Activated CD4-positive, alpha-beta T cell treated with anti-CD3 and anti-CD28 coated beads, Interleukin-2, amount 50 U/mL, for 48 hours (primary cell): Measurements from ENCODE around the gene C10orf90.
"Not testable (repeated sequence)": the region's sequence is repeated elsewhere in the genome, so short reads cannot be mapped to it uniquely, and the experiment has no call there.

ENCODE experiments used
- DNase-seq, 2 experiments: peaks; one replicate each; pipeline ENCODE4 v3.0.0-alpha.2; 2020

The C10orf90 gene

DNA sequence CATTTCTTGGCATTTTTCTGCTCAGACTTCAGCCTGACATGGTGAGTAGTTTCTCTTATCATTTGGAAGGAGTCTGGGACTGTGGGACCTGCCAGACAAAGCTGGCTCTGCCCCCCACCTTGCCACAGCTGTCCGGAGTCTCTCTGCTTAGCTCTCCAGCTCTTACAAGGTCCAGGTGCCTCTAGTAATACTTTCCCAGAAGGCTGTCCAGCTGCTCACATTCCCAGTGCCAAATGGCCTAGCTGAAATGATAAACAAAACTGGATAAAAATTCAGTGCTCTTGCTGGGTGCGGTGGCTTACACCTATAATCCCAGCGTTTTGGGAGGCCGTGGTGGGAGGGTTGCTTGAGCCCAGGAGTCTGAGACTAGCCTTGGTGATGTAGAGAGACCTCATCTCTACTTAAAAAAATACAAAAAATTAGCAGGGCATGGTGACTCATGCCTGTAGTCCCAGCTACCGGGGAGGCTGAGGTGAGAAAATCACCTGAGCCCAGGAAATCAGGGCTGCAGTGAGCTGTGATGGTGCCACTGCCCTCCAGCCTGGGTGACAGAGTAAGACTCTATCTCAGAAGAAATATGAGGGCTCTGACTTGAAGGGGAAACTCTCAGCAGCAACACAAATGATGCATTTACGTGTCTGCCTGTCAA is 86.8 kb downstream of the C10orf90 start:
- DNase-seq: no peak

DNA sequence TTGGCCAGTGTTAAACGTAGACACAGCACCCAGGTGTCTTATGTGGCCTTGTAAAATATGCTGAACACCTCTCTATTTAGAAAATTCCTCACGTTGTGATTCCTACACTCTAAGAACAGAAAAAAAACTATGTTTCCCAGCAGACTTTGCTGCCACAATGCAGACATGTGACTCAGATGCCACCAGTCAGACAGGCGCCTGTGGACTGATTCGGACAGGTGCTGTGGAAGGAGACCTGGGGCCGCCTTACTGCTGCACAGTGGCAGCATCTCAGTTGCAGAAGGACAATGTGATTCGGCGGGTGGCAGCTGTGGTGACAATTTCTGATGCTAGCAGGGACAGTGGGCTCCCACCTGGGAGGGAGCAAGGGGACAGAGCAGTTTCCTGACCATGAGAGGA is 88.8 kb downstream of the C10orf90 start:
- DNase-seq: no peak

DNA sequence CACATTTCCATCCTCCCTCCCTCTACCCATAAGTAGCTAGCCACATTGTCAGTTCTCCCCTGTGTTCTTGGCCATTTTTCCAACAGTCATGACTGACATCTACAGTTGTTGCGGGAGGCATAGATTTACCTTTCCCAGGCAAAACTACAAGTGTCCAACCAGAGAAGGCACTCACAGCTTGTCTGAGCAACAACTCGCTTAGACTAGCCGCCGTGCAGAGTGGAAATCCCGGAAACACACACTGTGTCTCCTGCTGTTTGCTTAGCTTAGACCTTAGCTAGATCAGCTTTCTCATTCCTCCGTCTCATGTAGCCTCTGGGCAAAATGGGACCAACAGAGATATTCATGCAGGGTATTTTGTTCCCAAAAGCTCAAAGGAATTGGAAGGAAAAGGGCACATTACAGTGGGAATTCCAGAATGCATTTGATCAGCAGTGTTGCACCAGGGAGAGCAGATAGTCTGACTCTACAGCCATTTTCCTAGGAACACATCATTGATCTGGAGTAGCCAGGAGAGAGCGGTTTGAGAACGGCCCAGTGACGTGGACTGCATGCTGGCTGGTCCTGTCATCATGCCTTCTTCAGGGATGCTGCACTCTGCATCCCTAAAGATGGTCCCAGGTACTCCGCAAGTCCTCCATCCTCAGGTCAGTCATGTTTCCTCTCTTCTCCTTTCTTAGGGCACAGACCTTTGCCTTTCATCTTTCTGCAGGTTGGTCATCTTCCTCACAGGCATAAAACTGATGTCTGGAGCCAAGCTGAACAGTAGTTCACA is 89.4 kb downstream of the C10orf90 start:
- DNase-seq: no peak

DNA sequence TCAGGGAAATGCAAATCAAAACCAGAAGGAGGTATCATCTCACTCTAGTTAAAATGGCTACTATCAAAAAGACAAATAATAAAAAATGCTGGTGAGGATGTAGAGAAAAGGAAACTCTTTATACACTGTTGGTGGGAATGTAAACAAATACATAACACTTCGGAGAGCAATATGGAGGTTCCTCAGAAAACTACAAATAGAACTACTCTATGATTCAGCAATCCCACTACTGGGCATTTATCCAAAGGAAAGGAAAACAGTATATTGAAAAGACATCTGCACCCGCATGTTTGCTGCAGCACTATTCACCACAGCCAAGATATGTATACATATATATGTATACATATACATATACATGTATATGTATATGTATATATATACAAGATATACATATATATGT is 94.2 kb downstream of the C10orf90 start:
- no peak for DNase-seq

DNA sequence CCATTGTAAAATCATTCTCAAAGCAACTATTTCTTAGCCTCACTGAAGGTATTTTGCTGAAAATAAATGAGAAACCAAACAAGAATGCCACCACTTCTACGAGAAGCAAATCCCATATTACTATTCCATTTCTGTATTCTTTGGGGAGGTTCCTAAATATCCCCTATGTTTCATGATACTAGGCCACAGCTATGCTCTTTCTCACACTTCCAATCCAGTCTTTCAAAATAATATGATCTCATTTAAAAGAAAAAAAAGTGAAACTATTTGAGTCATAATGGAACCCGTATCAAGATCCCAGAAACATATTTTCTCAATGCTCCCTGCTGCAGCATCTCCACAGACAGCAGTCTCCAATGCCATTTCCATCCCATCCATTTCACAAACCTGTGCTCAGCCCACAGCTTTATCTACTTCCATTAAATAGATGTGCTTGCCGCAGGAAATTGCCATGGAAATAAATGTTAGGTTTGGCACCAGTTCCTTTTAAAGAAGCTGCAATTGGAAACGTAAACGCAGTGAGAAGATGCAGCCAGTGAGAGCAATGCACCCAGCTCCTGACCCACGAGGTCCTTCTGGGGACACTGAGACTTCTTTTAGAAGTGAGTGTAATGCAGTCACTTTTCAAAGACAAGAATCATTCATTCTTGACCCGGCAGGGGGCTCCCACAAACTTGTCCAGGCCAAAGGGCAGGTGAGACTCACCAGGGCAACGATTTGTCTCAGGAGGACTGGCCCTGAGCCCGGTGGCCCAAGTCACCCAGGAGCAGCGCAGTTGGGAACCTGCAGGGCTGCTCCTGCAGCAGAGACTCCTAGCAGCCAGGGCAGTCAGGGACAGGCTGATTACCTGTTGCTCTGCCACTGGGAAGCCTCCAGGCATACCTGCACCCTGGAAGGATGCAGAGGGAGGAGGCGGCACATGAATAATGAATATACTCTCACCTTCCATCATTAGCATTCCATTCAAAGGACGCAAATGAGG is 99.6 kb downstream of the C10orf90 start:
- no peak for DNase-seq

DNA sequence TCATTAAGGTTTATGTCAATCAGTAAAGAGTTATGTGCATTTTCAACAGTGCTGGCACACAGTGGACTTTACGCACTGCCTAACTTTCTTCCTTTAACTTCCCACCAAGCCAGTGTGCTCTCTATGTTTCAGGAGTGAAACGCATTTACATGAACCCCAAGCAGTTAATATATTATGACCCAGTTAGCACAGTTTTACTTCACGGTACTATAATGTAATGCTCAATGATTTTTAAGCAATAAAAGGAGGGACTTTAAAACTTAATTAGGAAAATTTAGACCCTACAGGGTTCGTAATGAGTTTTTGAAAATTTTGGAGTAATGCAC is 100.3 kb downstream of the C10orf90 start:
- no peak for DNase-seq

DNA sequence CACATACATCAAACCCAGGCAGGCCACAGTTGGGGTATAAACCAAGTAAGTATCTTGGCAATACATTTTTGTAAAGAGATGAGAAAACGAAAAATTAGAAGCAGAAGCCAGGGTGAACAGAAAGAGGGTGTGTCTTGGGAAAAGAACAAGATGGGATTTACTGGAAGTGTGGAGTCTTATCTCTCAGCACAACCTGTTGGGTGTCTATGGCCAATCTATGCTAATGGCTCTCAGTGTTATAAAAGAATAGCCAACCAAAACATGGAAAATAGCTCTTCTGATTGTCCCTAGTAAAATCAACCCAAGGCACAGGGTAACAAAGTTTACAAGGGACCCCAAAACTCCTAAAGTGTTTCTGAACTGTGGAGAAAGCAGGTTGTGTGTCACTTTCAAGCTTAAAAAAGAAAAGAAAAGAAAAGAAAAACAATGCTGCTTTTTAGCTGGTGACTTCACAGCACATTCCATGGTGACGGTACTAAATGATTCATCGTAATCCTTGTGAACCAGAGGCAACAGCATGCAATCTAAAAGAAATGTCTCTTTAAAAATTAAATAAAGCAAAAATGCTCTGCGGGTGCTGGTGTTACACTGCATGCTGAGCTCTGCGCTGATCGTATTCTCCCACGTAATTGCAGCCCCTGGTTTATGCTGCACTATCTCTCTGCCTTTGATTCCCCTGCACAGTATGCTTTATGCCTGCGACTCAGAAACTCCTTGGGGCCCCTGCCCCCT is 100.8 kb downstream of the C10orf90 start:
- no peak for DNase-seq

DNA sequence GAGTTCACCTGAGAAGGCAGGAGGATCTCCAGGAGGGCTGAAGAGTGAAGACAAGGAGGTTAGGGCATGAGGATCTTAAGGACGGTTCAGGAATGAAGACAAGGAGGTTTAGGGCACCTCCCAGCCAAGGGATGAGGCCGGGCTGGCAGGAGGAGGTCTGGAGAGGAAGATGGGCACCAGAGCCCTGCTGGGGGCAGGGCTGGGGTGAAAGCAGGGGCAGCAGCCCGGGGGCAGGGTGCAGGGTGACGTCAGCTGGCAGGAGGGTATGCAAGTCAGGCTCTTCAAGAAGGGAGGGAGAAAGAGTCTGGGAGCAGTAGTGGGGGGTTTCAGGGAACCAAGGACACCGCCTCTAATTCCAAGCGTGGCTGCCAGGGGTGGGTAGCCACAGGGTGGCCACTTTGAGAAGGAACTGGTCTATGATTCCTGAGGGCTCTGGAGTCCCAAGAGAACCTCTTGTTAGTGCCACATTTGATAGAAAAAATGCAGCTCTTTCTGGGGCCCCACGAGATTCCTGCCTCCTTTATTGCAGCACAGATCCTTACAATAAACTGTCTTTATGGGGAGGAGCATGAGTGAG is 101.6 kb downstream of the C10orf90 start:
- DNase-seq: no peak

DNA sequence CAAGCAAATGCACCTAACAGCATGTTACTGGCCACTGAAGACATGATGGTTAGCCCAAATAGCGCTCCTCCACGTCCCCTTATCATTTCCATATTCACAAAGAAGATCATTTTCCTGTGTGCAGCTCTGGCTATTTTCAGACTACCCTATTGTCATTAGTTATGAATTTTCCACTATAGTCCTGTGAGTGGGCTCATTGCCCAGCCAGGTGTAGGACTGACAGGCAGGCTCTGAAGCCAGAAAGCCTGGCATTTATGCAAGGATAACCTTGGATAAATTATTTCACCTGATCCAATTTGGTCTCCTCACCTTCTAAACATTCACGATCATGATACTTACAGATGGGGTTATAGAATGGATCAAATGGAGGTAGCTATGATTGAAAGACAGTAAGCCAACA is 104.6 kb downstream of the C10orf90 start:
- DNase-seq: no peak

DNA sequence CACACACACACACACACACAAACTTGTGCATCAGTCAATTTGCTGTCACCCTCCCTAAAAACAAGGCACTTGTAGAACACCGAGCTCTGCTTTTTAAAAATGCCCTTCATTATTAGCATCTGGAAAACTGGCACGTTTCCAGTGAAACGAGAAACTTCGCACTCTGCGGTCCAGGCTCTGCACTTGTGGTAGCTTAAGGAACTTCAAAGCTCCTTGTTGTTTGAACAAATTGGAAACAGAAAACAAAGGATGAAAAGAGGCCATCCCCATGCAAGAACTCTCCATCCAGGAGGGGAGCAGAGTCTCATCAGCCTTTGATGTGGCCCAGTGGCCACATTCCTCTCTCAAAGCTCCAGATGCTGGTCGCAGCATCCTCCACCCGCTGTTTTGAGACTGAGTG is 105.1 kb downstream of the C10orf90 start:
- no peak for DNase-seq

DNA sequence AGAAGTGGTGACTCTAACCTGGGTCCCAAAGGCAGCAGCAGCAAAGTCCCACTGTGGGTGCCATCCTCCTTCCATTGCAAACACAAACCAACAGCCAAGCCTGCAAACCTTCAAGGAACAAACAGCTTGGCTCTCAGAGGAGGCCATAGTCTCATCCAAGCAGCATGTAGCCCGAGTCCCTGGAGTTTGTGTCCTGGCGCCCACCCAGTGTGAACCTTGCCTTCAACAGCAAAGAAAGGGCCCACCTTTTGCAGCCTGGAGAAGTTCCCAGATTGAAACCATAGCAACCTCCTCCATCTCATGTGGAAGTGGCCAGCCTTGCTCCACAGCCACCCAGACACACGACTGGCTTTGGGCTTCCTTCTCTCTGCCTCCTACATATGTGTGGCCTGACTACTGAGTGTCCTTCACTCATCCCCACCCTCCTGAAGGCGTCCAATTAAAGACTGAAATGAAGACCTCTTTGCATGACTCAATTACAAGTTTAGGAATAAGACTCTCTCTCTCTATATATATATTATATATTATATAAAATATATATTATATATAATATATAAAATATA is 106.1 kb downstream of the C10orf90 start:
- no peak for DNase-seq

DNA sequence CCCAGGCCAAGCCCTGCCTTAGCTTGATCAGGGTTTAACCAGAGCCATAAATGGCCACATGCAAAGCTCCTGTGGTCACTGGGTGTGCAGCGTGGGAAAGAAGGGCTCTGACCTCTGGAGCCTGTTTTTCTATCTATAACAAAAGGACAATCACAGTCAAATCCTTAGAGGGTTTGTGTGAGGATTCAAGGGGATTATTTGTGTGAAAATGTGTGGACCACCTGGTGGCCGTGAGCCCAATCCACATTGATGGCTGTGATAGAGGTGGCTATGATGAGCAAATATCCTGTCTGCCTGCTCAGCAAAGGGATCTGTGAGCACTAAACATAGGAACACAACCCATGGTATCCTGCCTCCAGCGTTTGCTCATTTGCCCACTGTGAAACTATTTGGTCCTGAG is 107.1 kb downstream of the C10orf90 start:
- no peak for DNase-seq

DNA sequence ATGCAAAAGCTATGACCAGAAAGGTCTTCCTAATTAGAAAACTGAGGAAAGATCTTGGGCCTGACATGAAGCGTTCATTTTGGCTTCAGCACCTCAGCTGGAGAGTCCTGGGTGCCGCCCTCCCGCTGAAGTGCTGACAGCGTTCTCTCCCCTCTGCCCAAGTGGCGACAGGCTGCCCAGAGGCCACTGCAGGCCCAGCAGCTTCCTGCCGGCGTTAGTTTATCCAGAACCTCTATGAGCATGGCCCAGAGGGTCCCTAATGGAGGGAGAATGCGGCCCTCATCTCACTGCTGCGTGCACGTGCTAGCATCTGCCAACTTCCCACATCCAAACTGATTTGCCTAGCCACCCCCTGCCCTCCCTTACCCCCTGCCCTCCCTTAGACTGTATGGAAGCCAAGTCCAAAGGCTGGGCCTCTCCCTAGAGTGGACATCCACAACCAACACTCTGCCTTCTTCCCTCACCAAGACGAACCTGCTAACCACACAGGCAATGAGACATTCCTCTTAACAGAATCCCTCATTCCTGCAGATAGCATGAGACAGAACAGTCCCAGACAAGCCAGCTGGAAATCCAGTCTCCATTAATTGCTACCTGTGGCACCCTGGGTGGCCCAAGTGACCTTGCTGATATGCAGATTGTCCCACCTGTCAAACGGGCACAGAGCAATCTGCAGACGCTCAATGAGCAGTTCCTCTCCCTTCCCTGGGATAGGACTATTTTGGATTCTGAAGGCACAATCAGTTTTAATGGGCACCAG is 108.4 kb downstream of the C10orf90 start:
- DNase-seq: no peak

DNA sequence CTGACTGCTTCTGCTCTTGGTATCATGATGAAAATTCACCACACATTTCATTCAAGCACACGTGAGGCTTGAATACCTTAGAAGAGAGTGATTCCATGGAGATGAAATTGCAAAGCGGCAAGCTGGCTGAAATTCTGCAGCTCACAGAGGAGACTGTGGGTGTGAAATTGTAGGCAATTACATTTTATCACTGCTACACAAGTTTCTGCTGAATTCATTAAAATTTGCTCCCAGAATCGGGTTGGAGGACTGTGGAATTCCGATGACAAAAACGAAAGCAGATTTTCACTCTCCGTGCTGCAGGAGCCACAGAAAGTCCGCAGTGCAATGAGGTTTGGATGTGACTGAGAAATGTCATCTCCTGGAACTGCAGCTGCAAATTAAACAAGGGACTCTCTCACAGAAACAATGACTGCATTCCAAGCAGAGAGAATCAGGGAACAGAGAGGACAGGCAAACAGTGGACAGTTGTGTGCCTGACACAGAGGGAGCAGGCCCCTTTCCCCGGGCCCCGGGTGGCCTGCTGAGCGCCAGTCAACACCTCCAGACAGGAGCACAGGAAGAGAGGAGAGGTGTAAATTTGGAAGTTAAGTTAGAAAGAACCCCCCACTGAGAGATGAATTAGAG is 109.1 kb downstream of the C10orf90 start:
- no peak for DNase-seq

DNA sequence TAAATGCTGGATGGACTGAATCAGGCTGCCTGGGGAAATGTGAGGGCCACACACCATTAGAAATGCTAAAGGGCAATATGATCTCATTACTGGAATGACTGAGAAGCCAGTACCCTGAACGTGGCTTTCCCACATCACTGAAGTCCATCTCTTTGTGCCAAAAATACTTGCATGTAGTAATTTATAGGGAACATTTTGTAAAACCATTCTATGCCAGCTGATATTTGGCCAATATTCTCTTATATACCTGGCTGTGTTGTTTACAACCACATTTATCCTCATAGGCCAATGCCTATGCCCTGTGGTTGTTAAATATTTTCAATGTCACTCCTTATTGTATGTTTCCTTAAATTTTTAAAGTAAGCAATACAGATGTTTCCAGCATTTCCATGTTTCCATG is 111.6 kb downstream of the C10orf90 start:
- DNase-seq: no peak

DNA sequence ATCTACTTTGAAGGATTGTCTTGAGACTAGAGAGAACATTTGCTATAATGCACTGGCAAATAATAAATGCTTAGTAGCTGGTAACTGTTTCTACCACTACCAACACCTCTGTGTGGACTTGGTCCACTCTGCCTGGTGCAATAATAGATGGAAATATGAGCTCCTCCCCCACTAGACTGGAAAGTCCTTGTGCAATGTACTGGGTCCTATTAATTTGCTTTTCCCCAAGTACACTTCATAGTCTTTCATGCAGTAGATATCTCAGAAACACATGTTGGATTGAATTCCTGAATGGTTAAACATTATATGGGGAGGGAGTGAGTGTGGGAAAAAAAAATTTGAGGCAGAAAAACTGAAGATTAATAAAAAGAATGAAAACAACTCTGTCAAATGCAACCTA is 119.3 kb downstream of the C10orf90 start:
- no peak for DNase-seq

DNA sequence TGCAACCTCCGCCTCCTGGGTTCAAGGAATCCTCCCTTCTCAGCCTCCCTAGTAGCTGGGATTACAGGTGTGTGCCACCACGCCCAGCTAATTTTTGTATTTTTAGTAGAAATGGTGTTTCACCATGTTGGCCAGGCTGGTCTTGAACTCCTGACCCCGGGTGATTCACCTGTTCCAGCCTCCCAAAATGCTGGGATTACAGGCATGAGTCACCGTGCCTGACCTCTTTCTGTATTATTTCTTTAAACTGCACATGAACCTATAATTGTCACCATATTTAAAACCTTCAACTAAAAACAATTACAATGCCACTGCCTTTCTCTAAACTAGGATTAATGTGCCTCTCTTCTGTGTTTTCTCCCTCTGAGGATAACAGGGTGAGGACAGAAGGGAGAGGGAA is 119.9 kb downstream of the C10orf90 start:
- not testable (repeated sequence) for DNase-seq

DNA sequence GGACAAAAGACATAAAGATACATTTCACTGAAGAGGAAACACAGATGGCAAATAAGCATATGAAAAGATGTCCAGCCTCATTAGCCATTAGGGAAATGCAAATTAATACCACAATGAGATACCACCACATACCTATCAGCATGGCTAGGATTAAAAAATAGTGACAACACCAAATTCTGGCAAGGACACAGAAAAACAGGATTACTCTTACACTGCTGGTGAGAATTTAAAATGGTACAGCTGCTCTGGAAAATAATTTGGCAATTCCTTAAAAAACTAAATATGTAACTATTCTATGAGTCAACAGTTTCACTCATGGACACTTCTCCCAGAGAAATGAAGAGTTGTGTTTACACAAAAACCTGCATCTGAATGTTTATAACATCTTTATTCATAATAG is 121.1 kb downstream of the C10orf90 start:
- DNase-seq: no peak

DNA sequence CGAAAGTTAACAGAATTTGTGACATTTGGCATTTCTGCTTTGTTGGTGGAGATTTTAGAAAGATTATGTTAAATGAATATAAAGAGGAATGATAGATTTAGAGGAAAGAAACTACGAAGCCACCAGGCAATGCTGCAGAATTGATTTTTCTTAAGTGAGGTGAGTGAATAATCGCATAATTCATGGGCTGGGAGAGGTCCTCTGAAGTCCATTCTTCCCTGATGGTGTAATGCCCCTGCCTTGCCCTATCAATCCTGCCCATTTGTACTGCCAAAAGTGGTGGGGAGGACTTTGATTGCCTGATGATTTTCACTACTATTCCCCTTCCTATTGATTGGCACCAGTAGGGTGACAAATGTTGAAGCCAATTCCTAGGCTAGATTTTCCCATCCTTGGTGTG is 125.9 kb downstream of the C10orf90 start:
- no peak for DNase-seq

DNA sequence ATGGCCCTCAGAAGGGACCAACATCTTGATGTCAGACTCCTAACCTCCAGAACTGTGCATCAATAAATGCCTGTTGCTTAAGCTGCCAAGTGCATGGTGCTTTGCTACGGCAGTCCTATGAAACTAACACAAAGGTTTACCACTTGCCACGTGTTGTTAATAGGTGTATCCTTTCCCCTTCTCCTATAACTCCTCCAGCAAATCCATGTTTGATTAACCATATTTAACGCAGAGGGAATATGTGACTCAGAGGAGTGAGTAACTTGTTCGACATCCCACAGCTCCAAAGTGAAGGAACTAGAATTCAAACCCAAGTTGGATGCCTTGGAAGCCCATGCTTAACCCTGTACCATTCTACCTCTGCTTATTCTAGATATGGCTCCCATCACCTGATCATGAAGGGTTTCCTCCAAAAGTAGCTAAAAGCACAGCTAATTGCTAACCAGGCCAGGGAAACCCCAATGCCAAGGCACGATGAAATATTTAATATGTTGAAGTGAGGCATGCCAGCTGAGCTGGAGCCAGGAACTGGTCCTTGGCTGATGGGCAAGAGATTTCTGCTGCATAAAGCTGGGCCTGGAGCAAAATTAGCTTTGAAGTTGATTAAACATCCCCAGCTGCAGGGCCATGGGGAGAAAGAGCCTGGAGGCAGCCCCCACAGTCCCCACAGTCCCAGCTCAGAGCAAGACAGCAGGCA is 131.9 kb downstream of the C10orf90 start:
- no peak for DNase-seq
